GM19023 (cell line): Measurements from ENCODE around the gene SPNS2.
"Not testable (repeated sequence)": the region's sequence is repeated elsewhere in the genome, so short reads cannot be mapped to it uniquely, and the experiment has no call there.

Experiments used
- ATAC-seq: cut with Tn5 transposase; IDR thresholded peaks from one replicate; pipeline ENCODE4 v1.9.1; 2021; ENCODE audit warnings: mild to moderate bottlenecking, moderate library complexity; ENCODE audit not compliant: unreplicated experiment

The SPNS2 gene

GRCh38 chr17:4562015-4562969 is 63.6 kb downstream of the SPNS2 start:
- no peak for ATAC-seq

- no peak for ATAC-seq
These were observed 66.8 kb downstream of the SPNS2 start for GRCh38 chr17:4565209-4566141.

- ATAC-seq = no peak
These were observed 68.1 kb downstream of the SPNS2 start for GRCh38 chr17:4566785-4567184.

GRCh38 chr17:4569591-4569990 is 70.9 kb downstream of the SPNS2 start:
- ATAC-seq = no peak

GRCh38 chr17:4572131-4572530 is 73.5 kb downstream of the SPNS2 start:
- ATAC-seq = no peak

- ATAC-seq = no peak
These were observed 74.4 kb downstream of the SPNS2 start for GRCh38 chr17:4573115-4573514.

- no peak for ATAC-seq
These were observed 75.0 kb downstream of the SPNS2 start for GRCh38 chr17:4573669-4574068.

- ATAC-seq = no peak
These were observed 75.9 kb downstream of the SPNS2 start for GRCh38 chr17:4574448-4575045.

- ATAC-seq = no peak
These were observed 77.5 kb downstream of the SPNS2 start for GRCh38 chr17:4576161-4576558.

GRCh38 chr17:4576729-4577322 is 78.1 kb downstream of the SPNS2 start:
- ATAC-seq = no peak

- ATAC-seq = no peak
These were observed 78.8 kb downstream of the SPNS2 start for GRCh38 chr17:4577386-4577993.

- ATAC-seq = not testable (repeated sequence)
These were observed 79.7 kb downstream of the SPNS2 start for GRCh38 chr17:4578349-4578748.

GRCh38 chr17:4579678-4580077 is 81.0 kb downstream of the SPNS2 start:
- no peak for ATAC-seq

- no peak for ATAC-seq
These were observed 81.6 kb downstream of the SPNS2 start for GRCh38 chr17:4580291-4580690.

- no peak for ATAC-seq
These were observed 83.4 kb downstream of the SPNS2 start for GRCh38 chr17:4582101-4582501.

GRCh38 chr17:4582691-4583090 is 84.0 kb downstream of the SPNS2 start:
- ATAC-seq = no peak

- no peak for ATAC-seq
These were observed 84.5 kb downstream of the SPNS2 start for GRCh38 chr17:4583206-4583605.

- no peak for ATAC-seq
These were observed 85.1 kb downstream of the SPNS2 start for GRCh38 chr17:4583782-4584100.

GRCh38 chr17:4584101-4584916 is 85.6 kb downstream of the SPNS2 start, which contains the start of gene SMTNL2:
Gene SMTNL2, plus strand, starts transcription at chr17:4584529. Its CDS starts 77 bp downstream, at chr17:4584606.
- ATAC-seq = no peak
